Transverse colon (tissue), 4 donors: ENCODE data around the gene CCL8. TPM values are rescaled to one million over a fixed set of nuclear protein-coding genes. Genes with fewer than 3 reads are reported as not detected.

Experiments used
- DNase-seq: peaks from one replicate; pipeline ENCODE4 v3.0.0-alpha.2; 2019
- H3K27ac ChIP-seq, 4 donors: fragments of 200-600 bp; sonication (generic); 2 replicates each; pipeline ENCODE4 v1.5.1; 2016 to 2018; ENCODE audit warnings: inconsistent platforms in 4 of 4
- H3K27me3 ChIP-seq: fragments of 200-600 bp; sonication (generic); 2 replicates; pipeline ENCODE4 v1.5.1; 2017; ENCODE audit warnings: inconsistent platforms
- H3K36me3 ChIP-seq, 4 donors: fragments of 200-600 bp; sonication (generic); 2 replicates each; pipeline ENCODE4 v1.5.1; 2017 to 2019; ENCODE audit warnings: inconsistent platforms in 4 of 4
- H3K4me1 ChIP-seq, 4 donors: fragments of 200-600 bp; sonication (generic); 2 replicates each; pipeline ENCODE4 v1.5.1; 2017 to 2020; ENCODE audit warnings: inconsistent platforms in 4 of 4
- H3K4me3 ChIP-seq, 4 donors: fragments of 200-600 bp; sonication (generic); 1 replicate in 1 of 4; 2 replicates in 3 of 4; pipeline versions ENCODE4 v1.5.1 to v1.6.1; 2017 to 2019; ENCODE audit warnings: inconsistent platforms in 4 of 4
- H3K9me3 ChIP-seq, 2 donors: fragments of 200-600 bp; sonication (generic); 2 replicates each; pipeline ENCODE4 v1.5.1; 2017 to 2019; ENCODE audit warnings: inconsistent platforms in 2 of 2
- CTCF ChIP-seq, 5 experiments: fragments of 200-600 bp in 3 of 5; fragments of 450-650 bp in 2 of 5; sonication (generic) in 3 of 5; IDR thresholded peaks; 1 replicate in 2 of 5; 2 replicates in 3 of 5; pipeline ENCODE4 v1.5.1; 2016 to 2017; ENCODE audit warnings: antibody characterized with exemption in 5 of 5, inconsistent platforms in 3 of 5, mild to moderate bottlenecking in 2 of 5, moderate library complexity in 1 of 5
- EP300 ChIP-seq: sonication (generic); formaldehyde crosslinking; IDR thresholded peaks from one replicate; pipeline ENCODE4 v1.6.1; 2017; ENCODE audit warnings: antibody characterized with exemption, low read depth
- POLR2A ChIP-seq: fragments of 450-650 bp; IDR thresholded peaks from one replicate; pipeline ENCODE4 v1.6.1; 2016; ENCODE audit warnings: antibody characterized with exemption, mild to moderate bottlenecking, moderate library complexity
- POLR2AphosphoS5 ChIP-seq, 3 donors: sonication (generic); formaldehyde crosslinking; IDR thresholded peaks; one replicate each; pipeline ENCODE4 v1.6.1; 2016; ENCODE audit warnings: antibody characterized with exemption in 3 of 3
- WGBS, 2 donors: methylation state at CpG; one replicate each; pipeline ENCODE4 v1.1.5; 2018; ENCODE audit warnings: low coverage in 1 of 2; 5-methylcytosine and 5-hydroxymethylcytosine counted together
- in situ Hi-C, 4 donors: fragments of 200-750 bp; cut with MboI; loops; one replicate each; pipeline versions ENCODE4 v1.15.0 to v1.15.1; 2017; ENCODE audit warnings: low sequenced_read_pairs in 3 of 4, low pct_ligation_motif_present in 1 of 4, low pct_unique_long_range_greater_than_20kb in 1 of 4
- intact Hi-C: fragments of 100-400 bp; cut with DNase I; formaldehyde crosslinking; loops from one replicate; pipeline ENCODE4 v1.15.1; 2023; ENCODE audit warnings: low total_unique reads
- total RNA-seq, 4 donors: library from RNA; depleted of rRNA; stranded (reverse); fragments of >200 nt; gene quantifications; one replicate each; pipeline ENCODE4 v1.1.0, GENCODE V29; 2016

The CCL8 gene
- total RNA-seq, 4 donors from 2014 or later = 1.2 to 10.9 TPM; not detected in 2

GRCh38 chr17:34361478-34362061 is 42.3 kb downstream of the CCL8 start:
- WGBS, 2 donors = 18 to 22% methylated on average over 2 to 8 of the region's 8 CpGs
- in situ Hi-C loops = loop anchor here in 3 of 4 donors (5.0 kb wide), 1 partner anchor 164 kb away; no protein-coding TSS in a partner anchor

DNA sequence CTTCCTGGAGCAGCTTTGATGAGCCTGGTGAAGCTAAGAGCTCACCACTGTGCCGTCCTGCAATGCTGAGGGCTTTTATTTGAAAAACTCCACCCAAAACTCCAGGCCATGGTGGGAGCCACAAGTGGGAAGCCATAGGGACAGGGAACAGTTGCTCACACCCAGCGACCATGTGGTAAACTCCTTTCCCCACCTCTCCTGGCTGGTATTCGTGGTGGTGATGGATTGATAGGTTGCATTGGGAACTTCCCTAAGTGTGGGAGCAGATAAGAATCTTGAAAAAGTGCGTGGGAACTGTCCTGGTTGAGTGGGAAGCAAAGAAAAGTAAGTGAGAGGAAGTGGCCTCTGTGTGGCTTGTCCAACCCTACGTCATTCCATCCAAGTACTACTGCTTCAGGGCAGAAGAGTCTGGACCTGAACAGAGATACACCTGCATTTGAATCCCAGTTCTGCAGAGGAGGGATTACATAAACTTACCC is 44.0 kb downstream of the CCL8 start, which contains the start of gene CCL1:
Gene CCL1 (minus strand): TSS at position 51 of the 479 bp plus-strand sequence. CDS start 72 bp downstream, outside the sequence.
- Histone ChIP-seq H3K4me1 (no peaks in the 10 kb centered on the region), H3K27ac (no peak within 1 kb of the TSS), H3K36me3 (no peaks in the 10 kb centered on the region), H3K9me3 (no peaks in the 10 kb centered on the region), H3K27me3 (no peaks in the 10 kb centered on the region), H3K4me3 (no peak within 1 kb of the TSS)
- no peak for DNase-seq
- intact Hi-C loops (no loop called here), in situ Hi-C loops (loop anchor here in 3 of 4 donors (5.0 kb wide), 1 partner anchor 166 kb away; no protein-coding TSS in a partner anchor)
- TF ChIP-seq POLR2AphosphoS5 (IDR thresholded peaks at IDR 0.05) (no peak), EP300 (no peak), POLR2A (no peak), CTCF (IDR thresholded peaks at IDR 0.05) (no peak)
- 30 to 53% methylated on average over 4 to 5 of the region's 5 CpGs for WGBS, 2 donors

More at GRCh38 chr17:34361478-34362061, 42.3 kb downstream of the CCL8 start:
- DNase-seq = peak; percentile 90
- Histone ChIP-seq H3K27ac (no peak overlapping the region), H3K4me3 (no peak overlapping the region), H3K27me3 (no peaks in the 10 kb centered on the region), H3K4me1 (no peaks in the 10 kb centered on the region), H3K36me3 (no peaks in the 10 kb centered on the region), H3K9me3 (no peaks in the 10 kb centered on the region)
- TF ChIP-seq POLR2A (no peak), POLR2AphosphoS5 (IDR thresholded peaks at IDR 0.05) (no peak), CTCF (IDR thresholded peaks at IDR 0.05) (peak; percentile 94 to 99 (median 96))
- intact Hi-C loops = loop anchor here (1.0 kb wide), 1 partner anchor 162 kb away; no protein-coding TSS in a partner anchor

GRCh38 chr17:34364751-34365150 is 45.5 kb downstream of the CCL8 start:
- DNase-seq = no peak
- 63% methylated on average over 2 of the region's 2 CpGs; no CpG with 5 or more reads in 1 of the 2 donors for WGBS, 2 donors
- no peak overlapping the region for H3K4me3 ChIP-seq
- TF ChIP-seq CTCF (IDR thresholded peaks at IDR 0.05) (no peak), POLR2A (no peak), EP300 (no peak), POLR2AphosphoS5 (IDR thresholded peaks at IDR 0.05) (no peak)
- no peaks in the 10 kb centered on the region for H3K36me3 ChIP-seq
- H3K27me3 ChIP-seq = no peaks in the 10 kb centered on the region
- no peaks in the 10 kb centered on the region for H3K9me3 ChIP-seq
- in situ Hi-C loops (loop anchor here (5.0 kb wide), 1 partner anchor 167 kb away; no protein-coding TSS in a partner anchor), intact Hi-C loops (no loop called here)
- no peaks in the 10 kb centered on the region for H3K4me1 ChIP-seq
- H3K27ac ChIP-seq = no peak overlapping the region

DNA sequence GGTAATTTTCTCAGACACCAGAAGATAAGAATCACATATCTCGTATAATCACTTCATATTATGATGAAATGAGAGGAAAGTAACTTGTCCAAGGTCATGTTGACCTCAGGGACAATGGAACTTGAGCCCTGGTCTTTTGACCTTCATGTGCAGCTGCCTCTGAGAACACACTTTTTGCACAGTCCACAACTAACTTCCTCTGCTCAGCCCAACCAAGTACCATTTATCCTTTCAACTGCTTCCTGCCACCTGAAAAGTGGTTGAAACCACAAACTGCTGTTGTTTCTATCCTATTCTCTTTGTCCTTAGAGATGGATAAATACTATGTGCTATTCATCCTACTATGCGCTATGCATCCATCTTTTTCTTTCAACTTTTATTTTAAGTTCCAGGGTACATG is 46.1 kb downstream of the CCL8 start:
- H3K27me3 ChIP-seq = no peaks in the 10 kb centered on the region
- no peaks in the 10 kb centered on the region for H3K36me3 ChIP-seq
- WGBS, 2 donors = 65 to 71% methylated on average over 2 of the region's 2 CpGs
- H3K4me1 ChIP-seq = no peaks in the 10 kb centered on the region
- H3K4me3 ChIP-seq = no peak overlapping the region
- H3K27ac ChIP-seq = no peak overlapping the region
- no peaks in the 10 kb centered on the region for H3K9me3 ChIP-seq
- TF ChIP-seq POLR2AphosphoS5 (IDR thresholded peaks at IDR 0.05) (no peak), EP300 (no peak), POLR2A (no peak), CTCF (IDR thresholded peaks at IDR 0.05) (no peak)
- DNase-seq = no peak
- in situ Hi-C loops (loop anchor here in 1 of 4 donors (5.0 kb wide), 1 partner anchor 168 kb away; no protein-coding TSS in a partner anchor), intact Hi-C loops (no loop called here)
